HL-60 (cell line): ENCODE measurements around the gene CCDC88A.
A peak's percentile ranks its signal among the peaks of the same experiment; 100 is the strongest.

Experiments
- DNase-seq, 2 experiments: peaks; one replicate each; pipeline ENCODE4 v3.0.0-alpha.2; 2010 to 2020; ENCODE audit warnings: low read depth in 1 of 2, low spot score in 1 of 2
- H3K27ac ChIP-seq: fragments of 250-450 bp; sonication (Bioruptor Pico); replicated peaks from 2 replicates; pipeline ENCODE4 v1.5.1; 2020; ENCODE audit warnings: mild to moderate bottlenecking, moderate library complexity
- H3K27me3 ChIP-seq: fragments of 250-450 bp; sonication (Bioruptor Pico); 2 replicates; pipeline ENCODE4 v1.5.1; 2021; ENCODE audit warnings: mild to moderate bottlenecking, moderate library complexity; ENCODE audit not compliant: insufficient read depth, poor library complexity, severe bottlenecking
- H3K4me3 ChIP-seq: replicated peaks from 2 replicates; pipeline ENCODE4 v1.5.1; 2011; ENCODE audit warnings: mild to moderate bottlenecking, control low read depth, low read length; ENCODE audit not compliant: insufficient read depth
- GABPA ChIP-seq: IDR thresholded peaks from 2 replicates; pipeline ENCODE4 v1.6.1; 2012; ENCODE audit warnings: low read depth
- POLR2AphosphoS5 ChIP-seq: IDR thresholded peaks from 2 replicates; pipeline ENCODE4 v1.6.1; 2012; ENCODE audit warnings: low read depth
- SPI1 ChIP-seq: IDR thresholded peaks from 2 replicates; pipeline ENCODE4 v1.6.1; 2012; ENCODE audit warnings: low read depth, mild to moderate bottlenecking, borderline replicate concordance
- long read RNA-seq: library from polyadenylated mRNA; unstranded; transcript quantifications from one replicate; pipeline ENCODE4 v2.0.0, GENCODE V29; 2020
- TF ChIP-seq, protein P1 (sequence below): IDR thresholded peaks from one replicate; pipeline ENCODE4 v1.5.1; 2011; ENCODE audit warnings: low read length, control low read depth, inconsistent platforms; ENCODE audit not compliant: insufficient read depth
- TF ChIP-seq, protein P2 (sequence below): IDR thresholded peaks from 2 replicates; pipeline ENCODE4 v1.6.1; 2012; ENCODE audit warnings: low read depth; ENCODE audit not compliant: insufficient replicate concordance

CCDC88A gene, protein sequence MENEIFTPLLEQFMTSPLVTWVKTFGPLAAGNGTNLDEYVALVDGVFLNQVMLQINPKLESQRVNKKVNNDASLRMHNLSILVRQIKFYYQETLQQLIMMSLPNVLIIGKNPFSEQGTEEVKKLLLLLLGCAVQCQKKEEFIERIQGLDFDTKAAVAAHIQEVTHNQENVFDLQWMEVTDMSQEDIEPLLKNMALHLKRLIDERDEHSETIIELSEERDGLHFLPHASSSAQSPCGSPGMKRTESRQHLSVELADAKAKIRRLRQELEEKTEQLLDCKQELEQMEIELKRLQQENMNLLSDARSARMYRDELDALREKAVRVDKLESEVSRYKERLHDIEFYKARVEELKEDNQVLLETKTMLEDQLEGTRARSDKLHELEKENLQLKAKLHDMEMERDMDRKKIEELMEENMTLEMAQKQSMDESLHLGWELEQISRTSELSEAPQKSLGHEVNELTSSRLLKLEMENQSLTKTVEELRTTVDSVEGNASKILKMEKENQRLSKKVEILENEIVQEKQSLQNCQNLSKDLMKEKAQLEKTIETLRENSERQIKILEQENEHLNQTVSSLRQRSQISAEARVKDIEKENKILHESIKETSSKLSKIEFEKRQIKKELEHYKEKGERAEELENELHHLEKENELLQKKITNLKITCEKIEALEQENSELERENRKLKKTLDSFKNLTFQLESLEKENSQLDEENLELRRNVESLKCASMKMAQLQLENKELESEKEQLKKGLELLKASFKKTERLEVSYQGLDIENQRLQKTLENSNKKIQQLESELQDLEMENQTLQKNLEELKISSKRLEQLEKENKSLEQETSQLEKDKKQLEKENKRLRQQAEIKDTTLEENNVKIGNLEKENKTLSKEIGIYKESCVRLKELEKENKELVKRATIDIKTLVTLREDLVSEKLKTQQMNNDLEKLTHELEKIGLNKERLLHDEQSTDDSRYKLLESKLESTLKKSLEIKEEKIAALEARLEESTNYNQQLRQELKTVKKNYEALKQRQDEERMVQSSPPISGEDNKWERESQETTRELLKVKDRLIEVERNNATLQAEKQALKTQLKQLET (N-terminal part only)
- long read RNA-seq, partial matches to known transcripts: 49 of 59 reads
- long read RNA-seq, other reads (novel, unspliced or antisense): 7 of 59 reads

DNA sequence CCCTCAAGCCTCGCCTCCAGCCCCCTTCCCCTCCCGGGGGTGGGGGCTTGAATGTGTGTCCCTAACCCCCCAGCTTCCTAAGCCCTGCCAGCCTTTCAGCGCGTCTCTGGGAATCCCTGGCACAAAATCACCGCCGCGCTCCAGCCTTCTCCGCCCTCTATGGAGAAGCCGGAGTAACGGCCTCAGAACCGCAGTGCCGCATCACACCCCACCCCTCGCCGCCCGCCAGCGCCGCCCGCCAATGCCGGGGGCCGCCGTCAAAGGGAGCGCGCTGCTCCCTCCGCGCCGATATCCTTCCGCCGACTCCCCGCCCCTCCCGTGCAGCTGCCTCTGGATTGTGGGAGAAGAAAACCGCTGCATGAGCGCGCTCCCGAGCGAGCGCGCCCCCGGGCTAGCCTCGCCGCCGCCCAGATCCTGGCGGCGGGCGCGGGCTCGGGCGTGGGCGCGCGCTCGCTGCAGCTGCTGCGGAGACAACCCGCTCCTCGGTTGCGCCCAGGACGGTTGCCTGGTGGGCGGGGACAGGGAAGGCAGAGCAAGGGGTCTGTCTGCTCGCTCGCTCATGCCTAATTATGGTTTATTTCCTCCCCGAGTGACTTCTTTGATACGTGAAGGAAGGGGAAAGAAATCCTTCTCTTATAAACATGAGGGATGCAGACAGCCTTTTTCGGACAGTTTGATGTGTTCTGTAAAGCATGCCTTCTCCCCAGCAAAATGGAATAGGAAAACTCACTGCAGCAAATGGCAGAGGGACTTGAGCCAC is at the start of gene CCDC88A:
TSS of gene CCDC88A (minus strand) at position 178 of the 760 bp plus-strand sequence. CDS start 777 bp downstream, outside the sequence.
- peak within 1 kb of the TSS; percentile 99 for H3K4me3 ChIP-seq
- no peaks in the 10 kb centered on the region for H3K27me3 ChIP-seq
- TF ChIP-seq POLR2AphosphoS5 (peak; percentile 67; the same call in 1 of the 2 replicates), GABPA (0 out of 2 replicates have a peak, but pooled peaks have one; percentile 9), SPI1 (no peak)
- TF ChIP-seq, protein P1, sequence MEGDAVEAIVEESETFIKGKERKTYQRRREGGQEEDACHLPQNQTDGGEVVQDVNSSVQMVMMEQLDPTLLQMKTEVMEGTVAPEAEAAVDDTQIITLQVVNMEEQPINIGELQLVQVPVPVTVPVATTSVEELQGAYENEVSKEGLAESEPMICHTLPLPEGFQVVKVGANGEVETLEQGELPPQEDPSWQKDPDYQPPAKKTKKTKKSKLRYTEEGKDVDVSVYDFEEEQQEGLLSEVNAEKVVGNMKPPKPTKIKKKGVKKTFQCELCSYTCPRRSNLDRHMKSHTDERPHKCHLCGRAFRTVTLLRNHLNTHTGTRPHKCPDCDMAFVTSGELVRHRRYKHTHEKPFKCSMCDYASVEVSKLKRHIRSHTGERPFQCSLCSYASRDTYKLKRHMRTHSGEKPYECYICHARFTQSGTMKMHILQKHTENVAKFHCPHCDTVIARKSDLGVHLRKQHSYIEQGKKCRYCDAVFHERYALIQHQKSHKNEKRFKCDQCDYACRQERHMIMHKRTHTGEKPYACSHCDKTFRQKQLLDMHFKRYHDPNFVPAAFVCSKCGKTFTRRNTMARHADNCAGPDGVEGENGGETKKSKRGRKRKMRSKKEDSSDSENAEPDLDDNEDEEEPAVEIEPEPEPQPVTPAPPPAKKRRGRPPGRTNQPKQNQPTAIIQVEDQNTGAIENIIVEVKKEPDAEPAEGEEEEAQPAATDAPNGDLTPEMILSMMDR: no peak
- TF ChIP-seq, protein P2, sequence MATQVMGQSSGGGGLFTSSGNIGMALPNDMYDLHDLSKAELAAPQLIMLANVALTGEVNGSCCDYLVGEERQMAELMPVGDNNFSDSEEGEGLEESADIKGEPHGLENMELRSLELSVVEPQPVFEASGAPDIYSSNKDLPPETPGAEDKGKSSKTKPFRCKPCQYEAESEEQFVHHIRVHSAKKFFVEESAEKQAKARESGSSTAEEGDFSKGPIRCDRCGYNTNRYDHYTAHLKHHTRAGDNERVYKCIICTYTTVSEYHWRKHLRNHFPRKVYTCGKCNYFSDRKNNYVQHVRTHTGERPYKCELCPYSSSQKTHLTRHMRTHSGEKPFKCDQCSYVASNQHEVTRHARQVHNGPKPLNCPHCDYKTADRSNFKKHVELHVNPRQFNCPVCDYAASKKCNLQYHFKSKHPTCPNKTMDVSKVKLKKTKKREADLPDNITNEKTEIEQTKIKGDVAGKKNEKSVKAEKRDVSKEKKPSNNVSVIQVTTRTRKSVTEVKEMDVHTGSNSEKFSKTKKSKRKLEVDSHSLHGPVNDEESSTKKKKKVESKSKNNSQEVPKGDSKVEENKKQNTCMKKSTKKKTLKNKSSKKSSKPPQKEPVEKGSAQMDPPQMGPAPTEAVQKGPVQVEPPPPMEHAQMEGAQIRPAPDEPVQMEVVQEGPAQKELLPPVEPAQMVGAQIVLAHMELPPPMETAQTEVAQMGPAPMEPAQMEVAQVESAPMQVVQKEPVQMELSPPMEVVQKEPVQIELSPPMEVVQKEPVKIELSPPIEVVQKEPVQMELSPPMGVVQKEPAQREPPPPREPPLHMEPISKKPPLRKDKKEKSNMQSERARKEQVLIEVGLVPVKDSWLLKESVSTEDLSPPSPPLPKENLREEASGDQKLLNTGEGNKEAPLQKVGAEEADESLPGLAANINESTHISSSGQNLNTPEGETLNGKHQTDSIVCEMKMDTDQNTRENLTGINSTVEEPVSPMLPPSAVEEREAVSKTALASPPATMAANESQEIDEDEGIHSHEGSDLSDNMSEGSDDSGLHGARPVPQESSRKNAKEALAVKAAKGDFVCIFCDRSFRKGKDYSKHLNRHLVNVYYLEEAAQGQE: peak; percentile 58
- DNase-seq: peak; percentile 90 to 97
- peak within 1 kb of the TSS; percentile 90 for H3K27ac ChIP-seq

DNA sequence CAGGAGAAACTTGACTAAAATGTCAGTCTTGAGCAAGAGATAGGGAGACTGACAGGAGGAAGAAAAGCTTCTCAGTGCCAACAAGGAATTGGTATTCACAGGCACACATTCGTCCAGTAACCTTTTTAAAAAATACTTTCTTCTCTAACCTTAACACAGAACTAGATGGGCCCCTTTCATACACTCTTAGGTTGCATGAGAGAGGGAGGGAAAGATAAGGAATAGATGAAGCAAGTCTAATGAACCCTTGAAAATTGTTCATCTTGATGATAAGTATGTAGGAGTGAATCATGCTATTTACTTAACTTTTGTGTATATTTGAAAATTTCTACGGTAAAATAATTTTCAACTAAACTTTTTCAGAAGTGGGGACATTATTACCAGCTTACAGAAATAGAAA is 42.0 kb upstream of the CCDC88A start:
- no peak for TF ChIP-seq GABPA
- TF ChIP-seq, protein P2: no peak
- TF ChIP-seq, protein P1: no peak
- TF ChIP-seq POLR2AphosphoS5: no peak
- no peak for TF ChIP-seq SPI1
- no peak for DNase-seq

DNA sequence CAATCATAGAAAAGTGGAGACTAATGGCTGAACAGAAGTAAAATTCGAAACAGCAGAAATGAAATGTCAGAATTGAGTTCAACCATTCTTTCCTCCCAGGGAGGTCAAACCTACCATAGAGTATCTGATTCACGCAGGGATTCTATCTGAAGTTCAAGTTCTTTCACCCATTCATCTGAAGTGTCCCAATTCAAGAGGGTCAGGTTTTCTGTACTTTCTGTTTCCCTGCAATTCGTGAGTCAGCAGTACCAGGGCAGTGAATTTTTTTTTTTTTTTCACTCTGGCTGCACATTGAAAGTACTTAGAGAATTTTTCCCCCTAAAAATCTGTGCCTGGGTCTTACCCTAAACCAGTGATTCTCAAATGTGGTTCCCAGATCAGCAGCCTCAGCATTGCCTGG is 40.9 kb upstream of the CCDC88A start:
- Histone ChIP-seq H3K27ac (no peak overlapping the region), H3K27me3 (no peaks in the 10 kb centered on the region), H3K4me3 (no peak overlapping the region)
- DNase-seq: no peak
- TF ChIP-seq GABPA: no peak
- no peak for TF ChIP-seq SPI1

More for the DNA sequence above, 42.0 kb upstream of the CCDC88A start:
- H3K27ac ChIP-seq: no peak overlapping the region
- H3K27me3 ChIP-seq: no peaks in the 10 kb centered on the region
- no peak overlapping the region for H3K4me3 ChIP-seq
